ENCODE measurements around the gene PLPP1.
"Not testable (repeated sequence)": the region's sequence is repeated elsewhere in the genome, so short reads cannot be mapped to it uniquely, and the experiment has no call there.

Gene PLPP1

DNA sequence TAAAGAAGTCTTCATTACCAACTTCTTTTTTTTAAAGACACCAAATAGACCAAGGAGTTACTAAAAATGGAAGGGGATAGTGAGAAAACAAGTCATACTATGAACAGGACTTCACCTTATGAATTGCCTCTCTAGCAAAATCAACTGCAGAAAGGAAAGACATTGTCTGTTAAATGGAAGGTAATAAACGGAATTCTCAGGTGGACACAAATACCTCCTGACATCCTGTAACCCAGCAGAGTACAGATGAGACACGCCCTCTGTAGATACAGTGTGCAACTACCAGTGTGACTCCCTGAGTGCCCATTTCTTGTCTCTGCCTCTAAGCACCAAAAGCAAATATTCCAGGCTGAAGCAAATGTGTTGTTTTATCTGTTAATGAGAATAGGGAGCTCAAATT, 12.2 kb upstream of the PLPP1 start:
- no peaks in the 10 kb centered on the region for H3K36me3 ChIP-seq (ENCODE audit: control insufficient read depth, insufficient read depth, low read length)
- H3K9ac ChIP-seq (ENCODE audit: low read depth, low read length), result no peak overlapping the region
- H3K9me3 ChIP-seq (ENCODE audit: control insufficient read depth, insufficient read depth, low read length), result no peaks in the 10 kb centered on the region
- H3K4me1 ChIP-seq (ENCODE audit: control insufficient read depth, insufficient read depth, low read length), result peaks cover 3% of the 10 kb centered on the region; the same call in 1 of the 2 replicates
- no peaks in the 10 kb centered on the region for H3K27me3 ChIP-seq (ENCODE audit: control insufficient read depth, insufficient read depth, low read length)
- H3K4me3 ChIP-seq (ENCODE audit: low read depth, low read length), result no peak overlapping the region
- no peak overlapping the region for H3K27ac ChIP-seq (ENCODE audit: low read depth, low read length)

- H3K9ac ChIP-seq (ENCODE audit: low read depth, low read length), result no peak overlapping the region
- no peaks in the 10 kb centered on the region for H3K9me3 ChIP-seq (ENCODE audit: control insufficient read depth, insufficient read depth, low read length)
- H3K4me1 ChIP-seq (ENCODE audit: control insufficient read depth, insufficient read depth, low read length), result peaks cover 14% of the 10 kb centered on the region
- H3K36me3 ChIP-seq (ENCODE audit: control insufficient read depth, insufficient read depth, low read length), result no peaks in the 10 kb centered on the region
- H3K4me3 ChIP-seq (ENCODE audit: low read depth, low read length), result no peak overlapping the region
- no peak overlapping the region for H3K27ac ChIP-seq (ENCODE audit: low read depth, low read length)
- H3K27me3 ChIP-seq (ENCODE audit: control insufficient read depth, insufficient read depth, low read length), result no peaks in the 10 kb centered on the region
These were observed 9.6 kb upstream of the PLPP1 start for GRCh38 chr5:55544341-55544740.

- Histone ChIP-seq H3K4me1 (ENCODE audit: control insufficient read depth, insufficient read depth, low read length) (peaks cover 30% of the 10 kb centered on the region), H3K4me3 (ENCODE audit: low read depth, low read length) (no peak overlapping the region), H3K9me3 (ENCODE audit: control insufficient read depth, insufficient read depth, low read length) (no peaks in the 10 kb centered on the region), H3K9ac (ENCODE audit: low read depth, low read length) (no peak overlapping the region; the same call in 1 of the 2 replicates), H3K36me3 (ENCODE audit: control insufficient read depth, insufficient read depth, low read length) (no peaks in the 10 kb centered on the region), H3K27ac (ENCODE audit: low read depth, low read length) (no peak overlapping the region), H3K27me3 (ENCODE audit: control insufficient read depth, insufficient read depth, low read length) (no peaks in the 10 kb centered on the region)
These were observed 6.4 kb upstream of the PLPP1 start for GRCh38 chr5:55541056-55541635.

DNA sequence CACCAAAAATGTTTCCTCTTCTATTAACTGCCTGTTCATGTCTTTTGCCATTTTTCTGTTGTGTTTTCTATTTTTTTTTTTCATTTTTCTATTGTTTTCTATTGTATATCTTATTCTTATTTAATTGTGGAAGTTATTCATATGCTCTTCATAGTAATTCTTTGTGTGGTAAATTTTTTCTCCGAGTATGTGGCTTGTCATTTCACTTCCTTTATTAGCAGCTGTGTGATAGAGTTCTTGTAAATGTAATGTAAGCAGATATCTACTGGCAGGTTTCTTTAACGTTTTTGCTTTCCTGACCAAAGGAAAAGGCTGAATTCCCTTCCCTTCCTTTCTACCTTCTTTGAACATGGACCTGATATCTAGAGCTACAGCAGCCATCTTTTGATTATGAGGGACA, 5.8 kb upstream of the PLPP1 start:
- H3K4me1 ChIP-seq (ENCODE audit: control insufficient read depth, insufficient read depth, low read length), result peaks cover 36% of the 10 kb centered on the region
- H3K9ac ChIP-seq (ENCODE audit: low read depth, low read length), result no peak overlapping the region
- no peaks in the 10 kb centered on the region for H3K27me3 ChIP-seq (ENCODE audit: control insufficient read depth, insufficient read depth, low read length)
- no peaks in the 10 kb centered on the region for H3K36me3 ChIP-seq (ENCODE audit: control insufficient read depth, insufficient read depth, low read length)
- no peak overlapping the region for H3K4me3 ChIP-seq (ENCODE audit: low read depth, low read length)
- no peak overlapping the region for H3K27ac ChIP-seq (ENCODE audit: low read depth, low read length)
- no peaks in the 10 kb centered on the region for H3K9me3 ChIP-seq (ENCODE audit: control insufficient read depth, insufficient read depth, low read length)

- H3K36me3 ChIP-seq (ENCODE audit: control insufficient read depth, insufficient read depth, low read length), result no peaks in the 10 kb centered on the region
- no peak overlapping the region for H3K9ac ChIP-seq (ENCODE audit: low read depth, low read length)
- no peak overlapping the region for H3K27ac ChIP-seq (ENCODE audit: low read depth, low read length)
- H3K9me3 ChIP-seq (ENCODE audit: control insufficient read depth, insufficient read depth, low read length), result no peaks in the 10 kb centered on the region
- H3K4me1 ChIP-seq (ENCODE audit: control insufficient read depth, insufficient read depth, low read length), result peaks cover 39% of the 10 kb centered on the region
- no peaks in the 10 kb centered on the region for H3K27me3 ChIP-seq (ENCODE audit: control insufficient read depth, insufficient read depth, low read length)
- no peak overlapping the region for H3K4me3 ChIP-seq (ENCODE audit: low read depth, low read length)
These were observed 5.3 kb upstream of the PLPP1 start for GRCh38 chr5:55540024-55540423.

GRCh38 chr5:55538661-55539060, 3.9 kb upstream of the PLPP1 start:
- H3K4me1 ChIP-seq (ENCODE audit: control insufficient read depth, insufficient read depth, low read length), result peaks cover 40% of the 10 kb centered on the region
- no peaks in the 10 kb centered on the region for H3K27me3 ChIP-seq (ENCODE audit: control insufficient read depth, insufficient read depth, low read length)
- no peak overlapping the region for H3K27ac ChIP-seq (ENCODE audit: low read depth, low read length)
- H3K4me3 ChIP-seq (ENCODE audit: low read depth, low read length), result no peak overlapping the region
- H3K36me3 ChIP-seq (ENCODE audit: control insufficient read depth, insufficient read depth, low read length), result no peaks in the 10 kb centered on the region
- no peak overlapping the region for H3K9ac ChIP-seq (ENCODE audit: low read depth, low read length)
- no peaks in the 10 kb centered on the region for H3K9me3 ChIP-seq (ENCODE audit: control insufficient read depth, insufficient read depth, low read length)

- not testable (repeated sequence) for H3K4me3 ChIP-seq (ENCODE audit: low read depth, low read length); H3K36me3 ChIP-seq (ENCODE audit: control insufficient read depth, insufficient read depth, low read length); H3K27ac ChIP-seq (ENCODE audit: low read depth, low read length); H3K9ac ChIP-seq (ENCODE audit: low read depth, low read length); H3K9me3 ChIP-seq (ENCODE audit: control insufficient read depth, insufficient read depth, low read length); H3K27me3 ChIP-seq (ENCODE audit: control insufficient read depth, insufficient read depth, low read length)
- peaks cover 46% of the 10 kb centered on the region for H3K4me1 ChIP-seq (ENCODE audit: control insufficient read depth, insufficient read depth, low read length)
These were observed 2.6 kb upstream of the PLPP1 start for GRCh38 chr5:55537315-55537714.

DNA sequence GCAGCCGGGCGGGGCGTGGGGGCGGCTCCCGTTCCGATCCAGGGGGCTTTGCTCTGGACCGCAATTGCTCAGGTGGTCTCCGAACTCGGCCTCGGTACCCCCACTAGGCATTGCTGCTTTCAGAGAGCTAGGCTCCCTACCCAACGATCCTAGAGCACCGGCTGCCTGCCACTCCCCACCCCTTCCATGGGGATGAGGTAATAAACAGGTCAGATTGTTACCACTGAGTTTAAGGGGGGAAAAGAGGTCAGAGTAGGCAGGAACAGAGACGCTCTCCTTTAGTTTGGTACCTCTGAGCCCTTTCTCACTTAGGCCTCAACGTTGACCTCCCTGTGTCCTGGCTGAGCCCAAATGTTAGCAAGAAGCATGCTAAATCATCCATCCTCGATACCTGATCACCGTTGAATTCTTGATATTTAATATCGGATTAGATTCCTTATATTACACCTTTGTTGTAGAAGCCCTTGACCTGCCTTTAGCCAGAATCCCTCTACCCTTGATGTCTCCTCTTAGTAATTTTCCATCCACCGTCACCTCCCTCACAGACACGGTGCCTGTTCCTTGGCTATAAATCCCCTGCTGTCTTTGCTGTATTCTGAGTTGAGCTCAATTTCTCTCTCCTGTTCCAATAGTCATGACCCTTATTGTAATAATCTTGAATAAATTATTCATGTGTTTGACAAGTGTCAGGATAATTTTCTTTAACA, 588 bp upstream of the PLPP1 start:
- Histone ChIP-seq H3K27ac (ENCODE audit: low read depth, low read length) (peak overlapping the region; percentile 90), H3K4me3 (ENCODE audit: low read depth, low read length) (peak overlapping the region; percentile 86), H3K9me3 (ENCODE audit: control insufficient read depth, insufficient read depth, low read length) (no peaks in the 10 kb centered on the region), H3K27me3 (ENCODE audit: control insufficient read depth, insufficient read depth, low read length) (no peaks in the 10 kb centered on the region), H3K4me1 (ENCODE audit: control insufficient read depth, insufficient read depth, low read length) (peaks cover 46% of the 10 kb centered on the region), H3K9ac (ENCODE audit: low read depth, low read length) (peak overlapping the region; percentile 70), H3K36me3 (ENCODE audit: control insufficient read depth, insufficient read depth, low read length) (peaks cover 10% of the 10 kb centered on the region)

DNA sequence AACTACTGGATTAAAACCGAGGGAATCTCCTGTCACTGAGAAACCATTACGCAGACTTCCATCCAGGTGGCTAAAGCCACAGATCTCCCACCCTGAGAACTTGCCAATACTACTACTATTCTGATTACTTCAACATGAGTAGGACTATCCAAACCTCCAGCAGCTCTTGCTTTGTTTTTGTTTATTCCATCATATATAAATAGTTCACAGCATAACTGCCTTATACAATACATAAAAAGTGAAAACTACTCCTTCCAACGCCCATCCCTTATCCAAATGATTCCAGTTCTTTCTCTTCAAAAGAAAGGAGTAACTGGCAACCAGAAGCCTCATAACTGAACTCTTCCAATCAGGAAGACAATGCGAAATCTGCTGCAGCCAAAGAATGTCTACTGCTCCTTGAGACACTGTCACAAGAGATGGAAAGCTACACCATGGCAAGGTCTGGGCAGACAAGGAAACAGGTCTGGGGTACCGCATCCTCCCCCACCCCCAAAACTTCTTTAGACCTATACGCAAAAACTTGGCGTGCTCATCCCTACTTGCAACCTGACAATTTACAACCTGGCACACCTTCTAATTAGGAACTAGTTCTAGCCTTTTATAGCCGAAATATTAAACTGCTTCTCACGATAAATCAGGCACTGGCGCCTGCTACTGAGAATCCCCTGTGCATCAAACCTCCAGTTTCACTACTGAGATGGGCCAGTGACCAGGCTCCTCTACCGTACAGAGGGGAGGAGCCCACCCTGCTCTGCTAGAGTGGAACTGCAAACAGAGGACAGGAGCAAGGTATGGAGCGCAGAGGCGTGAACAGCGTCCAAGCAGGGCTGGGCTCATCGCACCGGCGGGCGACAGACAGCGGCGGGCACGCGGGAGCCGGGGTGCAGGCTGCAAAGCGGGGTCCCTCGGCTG, 986 bp downstream of the PLPP1 start:
- Histone ChIP-seq H3K27ac (ENCODE audit: low read depth, low read length) (peak overlapping the region; percentile 90), H3K27me3 (ENCODE audit: control insufficient read depth, insufficient read depth, low read length) (no peaks in the 10 kb centered on the region), H3K4me1 (ENCODE audit: control insufficient read depth, insufficient read depth, low read length) (peaks cover 45% of the 10 kb centered on the region), H3K36me3 (ENCODE audit: control insufficient read depth, insufficient read depth, low read length) (peaks cover 20% of the 10 kb centered on the region), H3K9ac (ENCODE audit: low read depth, low read length) (peak overlapping the region; percentile 73; the same call in 1 of the 2 replicates), H3K4me3 (ENCODE audit: low read depth, low read length) (peak overlapping the region; percentile 86), H3K9me3 (ENCODE audit: control insufficient read depth, insufficient read depth, low read length) (no peaks in the 10 kb centered on the region)

- no peak overlapping the region for H3K9ac ChIP-seq (ENCODE audit: low read depth, low read length)
- no peaks in the 10 kb centered on the region for H3K27me3 ChIP-seq (ENCODE audit: control insufficient read depth, insufficient read depth, low read length)
- H3K4me1 ChIP-seq (ENCODE audit: control insufficient read depth, insufficient read depth, low read length), result peaks cover 40% of the 10 kb centered on the region
- no peak overlapping the region for H3K27ac ChIP-seq (ENCODE audit: low read depth, low read length)
- no peaks in the 10 kb centered on the region for H3K9me3 ChIP-seq (ENCODE audit: control insufficient read depth, insufficient read depth, low read length)
- peaks cover 34% of the 10 kb centered on the region for H3K36me3 ChIP-seq (ENCODE audit: control insufficient read depth, insufficient read depth, low read length)
- no peak overlapping the region for H3K4me3 ChIP-seq (ENCODE audit: low read depth, low read length)
These were observed 4.1 kb downstream of the PLPP1 start for GRCh38 chr5:55530669-55531068.

DNA sequence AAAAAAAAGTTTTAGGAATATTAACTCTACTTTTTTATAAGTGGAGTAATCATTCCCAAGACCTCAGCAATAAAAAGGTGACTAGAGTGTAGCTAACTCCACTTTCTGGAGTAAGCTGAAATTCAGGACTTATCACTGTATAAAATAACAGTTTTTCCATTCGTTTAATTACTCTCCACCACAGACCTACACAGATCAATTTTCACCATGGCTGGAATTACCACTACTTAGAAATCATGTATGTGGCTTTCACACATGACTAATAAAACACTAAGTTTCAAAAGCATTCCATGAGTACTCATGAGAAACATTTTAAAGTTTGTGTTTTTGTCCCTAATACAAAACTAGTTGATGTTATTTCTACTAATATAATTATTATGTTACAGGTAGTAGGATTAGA, 9.9 kb downstream of the PLPP1 start:
- H3K27me3 ChIP-seq (ENCODE audit: control insufficient read depth, insufficient read depth, low read length), result no peaks in the 10 kb centered on the region
- peaks cover 16% of the 10 kb centered on the region; the same call in 1 of the 2 replicates for H3K4me1 ChIP-seq (ENCODE audit: control insufficient read depth, insufficient read depth, low read length)
- H3K36me3 ChIP-seq (ENCODE audit: control insufficient read depth, insufficient read depth, low read length), result peaks cover 18% of the 10 kb centered on the region; the same call in 1 of the 2 replicates
- no peaks in the 10 kb centered on the region for H3K9me3 ChIP-seq (ENCODE audit: control insufficient read depth, insufficient read depth, low read length)
- H3K4me3 ChIP-seq (ENCODE audit: low read depth, low read length), result no peak overlapping the region
- H3K9ac ChIP-seq (ENCODE audit: low read depth, low read length), result no peak overlapping the region
- no peak overlapping the region for H3K27ac ChIP-seq (ENCODE audit: low read depth, low read length)

Measured in HUES48 (cell line).